ENCODE measurements around the gene WEE1.
A peak's percentile ranks its signal among the peaks of the same experiment; 100 is the strongest.

GRCh38 chr11:9613118-9613829, 39.8 kb downstream of the WEE1 start:
- TF ChIP-seq, protein P1, sequence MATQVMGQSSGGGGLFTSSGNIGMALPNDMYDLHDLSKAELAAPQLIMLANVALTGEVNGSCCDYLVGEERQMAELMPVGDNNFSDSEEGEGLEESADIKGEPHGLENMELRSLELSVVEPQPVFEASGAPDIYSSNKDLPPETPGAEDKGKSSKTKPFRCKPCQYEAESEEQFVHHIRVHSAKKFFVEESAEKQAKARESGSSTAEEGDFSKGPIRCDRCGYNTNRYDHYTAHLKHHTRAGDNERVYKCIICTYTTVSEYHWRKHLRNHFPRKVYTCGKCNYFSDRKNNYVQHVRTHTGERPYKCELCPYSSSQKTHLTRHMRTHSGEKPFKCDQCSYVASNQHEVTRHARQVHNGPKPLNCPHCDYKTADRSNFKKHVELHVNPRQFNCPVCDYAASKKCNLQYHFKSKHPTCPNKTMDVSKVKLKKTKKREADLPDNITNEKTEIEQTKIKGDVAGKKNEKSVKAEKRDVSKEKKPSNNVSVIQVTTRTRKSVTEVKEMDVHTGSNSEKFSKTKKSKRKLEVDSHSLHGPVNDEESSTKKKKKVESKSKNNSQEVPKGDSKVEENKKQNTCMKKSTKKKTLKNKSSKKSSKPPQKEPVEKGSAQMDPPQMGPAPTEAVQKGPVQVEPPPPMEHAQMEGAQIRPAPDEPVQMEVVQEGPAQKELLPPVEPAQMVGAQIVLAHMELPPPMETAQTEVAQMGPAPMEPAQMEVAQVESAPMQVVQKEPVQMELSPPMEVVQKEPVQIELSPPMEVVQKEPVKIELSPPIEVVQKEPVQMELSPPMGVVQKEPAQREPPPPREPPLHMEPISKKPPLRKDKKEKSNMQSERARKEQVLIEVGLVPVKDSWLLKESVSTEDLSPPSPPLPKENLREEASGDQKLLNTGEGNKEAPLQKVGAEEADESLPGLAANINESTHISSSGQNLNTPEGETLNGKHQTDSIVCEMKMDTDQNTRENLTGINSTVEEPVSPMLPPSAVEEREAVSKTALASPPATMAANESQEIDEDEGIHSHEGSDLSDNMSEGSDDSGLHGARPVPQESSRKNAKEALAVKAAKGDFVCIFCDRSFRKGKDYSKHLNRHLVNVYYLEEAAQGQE (IDR thresholded peaks at IDR 0.05; ENCODE audit: insufficient read depth in 1 of 2, low read depth in 2 of 2, low read length in 2 of 2), result no peak
- TF ChIP-seq POLR2AphosphoS5 (IDR thresholded peaks at IDR 0.05; ENCODE audit: low read depth, low read length) (no peak), SIN3A (IDR thresholded peaks at IDR 0.05; ENCODE audit: borderline replicate concordance, insufficient read depth, low read length) (peak; percentile 75; the same call in 1 of the 2 replicates), TAF1 (IDR thresholded peaks at IDR 0.05; ENCODE audit: borderline replicate concordance, insufficient read depth, low read length) (no peak), FOXP2 (optimal IDR thresholded peaks at IDR 0.05; ENCODE audit: borderline replicate concordance, extremely low read depth, extremely low read length, insufficient read depth) (peak; percentile 66)
